T-helper 2 cell treated with Interferon-gamma antibody and Interleukin-4, amounts not matched to agents 5 μg/mL and 100 μg/mL, for 36 hours (primary cell): Measurements from ENCODE around the gene NFYB.
"Not testable (repeated sequence)": the region's sequence is repeated elsewhere in the genome, so short reads cannot be mapped to it uniquely, and the experiment has no call there.

ENCODE experiments used
- DNase-seq: peaks from one replicate; pipeline ENCODE4 v3.0.0; 2021; ENCODE audit warnings: low spot score
- H3K27ac Mint-ChIP-seq: one replicate; pipeline ENCODE4 v1.8.0; 2021; ENCODE audit warnings: mild to moderate bottlenecking, mixed read lengths
- H3K27me3 Mint-ChIP-seq: one replicate; pipeline ENCODE4 v1.8.0; 2021; ENCODE audit warnings: low read depth, mixed read lengths
- H3K36me3 Mint-ChIP-seq: one replicate; pipeline ENCODE4 v1.8.0; 2021; ENCODE audit warnings: low read depth, mixed read lengths
- H3K4me1 Mint-ChIP-seq: one replicate; pipeline ENCODE4 v1.8.0; 2021; ENCODE audit warnings: low read depth, mixed read lengths
- H3K4me3 Mint-ChIP-seq: one replicate; pipeline ENCODE4 v1.8.0; 2022; ENCODE audit warnings: mild to moderate bottlenecking, moderate library complexity, mixed read lengths
- H3K9me3 Mint-ChIP-seq: one replicate; pipeline ENCODE4 v1.8.0; 2021; ENCODE audit warnings: mixed read lengths

The NFYB gene

DNA sequence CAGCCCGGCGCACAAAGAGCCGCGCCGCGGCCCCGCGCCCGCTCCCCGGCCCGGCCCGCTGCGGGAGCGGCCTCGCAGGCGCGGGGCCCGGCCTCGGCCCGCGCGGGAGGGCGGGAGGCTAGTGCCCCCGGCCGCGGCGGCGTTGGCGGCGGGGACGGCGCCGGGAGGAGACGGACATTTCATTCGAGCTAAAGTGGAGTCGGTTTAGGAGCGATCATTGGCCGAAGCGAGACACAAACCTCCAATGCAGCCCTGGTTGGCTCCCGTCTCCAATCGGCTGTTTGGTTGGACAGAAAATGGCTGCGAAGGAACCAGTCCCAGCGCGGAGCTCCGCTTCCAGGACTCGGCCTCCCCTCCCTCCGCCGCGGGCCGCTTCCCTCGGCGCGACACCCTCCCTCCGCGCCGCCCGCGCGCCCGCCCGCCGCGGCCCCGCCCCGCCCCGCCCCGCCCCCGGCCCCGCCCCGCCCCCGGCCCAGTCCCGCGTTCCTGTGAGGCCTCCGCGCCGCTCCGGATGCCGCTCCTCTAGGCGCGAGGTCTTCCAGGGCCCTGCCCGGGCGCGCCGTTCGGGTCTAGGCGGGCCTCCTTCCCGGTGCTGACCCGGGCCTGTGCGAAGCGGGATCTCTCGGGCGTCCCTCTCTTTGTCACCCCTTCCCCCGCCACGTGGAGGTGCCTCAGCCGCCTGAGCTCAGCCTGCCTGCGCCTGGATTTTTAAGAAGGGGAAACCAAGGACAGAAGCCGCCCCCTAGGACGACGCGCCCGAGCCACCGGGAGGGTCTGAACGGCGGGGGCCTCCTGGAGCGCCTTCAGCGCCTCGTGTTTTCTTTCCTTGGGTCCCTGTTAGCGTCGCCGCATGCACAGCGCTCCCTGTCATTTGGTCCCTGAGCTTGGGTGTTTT lies at the start of gene NFYB:
TSS of gene NFYB (minus strand) at position 309 of the 895 bp plus-strand sequence. CDS start 2,757 bp downstream, outside the sequence.
- Mint-ChIP-seq H3K27me3 (peaks cover 18% of the 10 kb centered on the region), H3K9me3 (no peaks in the 10 kb centered on the region)

DNA sequence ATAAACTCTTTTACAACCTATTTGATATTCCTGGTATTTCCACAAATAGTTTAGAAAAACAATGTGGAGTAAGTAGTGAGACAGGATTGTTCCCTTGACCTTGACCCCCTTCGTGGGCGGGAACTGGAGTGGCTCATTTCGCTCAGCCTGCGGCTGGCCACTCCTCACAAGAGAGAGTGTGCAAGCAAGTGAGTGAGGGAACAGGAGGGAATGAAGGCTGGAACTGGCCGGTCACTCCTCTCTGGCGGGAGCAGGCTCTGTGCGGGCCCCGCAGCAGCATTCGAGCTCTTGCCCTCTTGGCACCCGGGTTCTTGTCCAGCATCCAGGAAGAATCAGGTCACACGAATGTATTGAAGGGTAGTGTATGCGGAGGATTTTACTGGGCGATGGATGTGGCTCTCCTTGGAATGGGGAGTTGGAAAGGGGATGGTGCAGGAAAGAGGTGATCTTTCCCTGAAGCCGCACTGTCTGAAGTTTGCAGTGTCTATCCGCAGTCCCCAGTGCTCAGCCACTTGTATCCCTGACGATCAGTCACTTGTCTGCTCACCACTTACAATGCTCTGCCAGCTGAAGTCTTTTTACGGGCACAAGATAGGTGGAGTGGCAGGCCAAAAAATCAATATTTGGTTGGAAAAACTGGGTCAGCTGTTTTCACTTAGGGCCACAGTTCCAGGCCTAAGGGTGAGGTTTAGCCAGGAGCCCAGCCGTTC lies 49.6 kb upstream of the NFYB start:
- H3K4me3 Mint-ChIP-seq = no peak overlapping the region
- H3K27ac Mint-ChIP-seq = no peak overlapping the region
- H3K27me3 Mint-ChIP-seq = no peaks in the 10 kb centered on the region
- no peaks in the 10 kb centered on the region for H3K9me3 Mint-ChIP-seq
- no peaks in the 10 kb centered on the region for H3K4me1 Mint-ChIP-seq
- no peak for DNase-seq
- H3K36me3 Mint-ChIP-seq = no peaks in the 10 kb centered on the region

More for the DNA sequence above, at the start of gene NFYB:
- peaks cover 11% of the 10 kb centered on the region for H3K4me1 Mint-ChIP-seq
- H3K27ac Mint-ChIP-seq = peak within 1 kb of the TSS; percentile 89
- H3K36me3 Mint-ChIP-seq = no peaks in the 10 kb centered on the region
- DNase-seq = peak; percentile 93
- peak within 1 kb of the TSS; percentile 93 for H3K4me3 Mint-ChIP-seq

DNA sequence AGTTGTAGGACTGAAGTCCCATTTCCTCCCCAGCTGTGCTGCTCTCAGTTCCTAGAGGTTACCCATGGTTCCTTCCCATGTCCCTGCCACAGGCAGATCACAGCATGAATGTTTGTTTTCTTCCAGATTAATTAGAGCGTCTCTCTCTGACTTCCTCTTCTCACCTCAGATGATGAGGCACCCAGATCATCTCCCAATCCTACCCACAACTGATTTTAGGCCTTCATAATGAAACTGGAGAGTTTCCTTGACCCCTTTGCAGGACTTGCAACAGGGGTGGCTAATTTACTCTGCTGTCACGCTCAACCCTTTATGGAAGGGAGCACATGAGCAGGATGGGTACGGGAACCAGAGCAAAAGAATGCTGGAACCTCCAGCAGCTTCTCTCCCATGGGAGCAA lies 45.4 kb upstream of the NFYB start:
- Mint-ChIP-seq H3K4me1 (no peaks in the 10 kb centered on the region), H3K36me3 (no peaks in the 10 kb centered on the region), H3K9me3 (no peaks in the 10 kb centered on the region), H3K4me3 (no peak overlapping the region), H3K27me3 (peaks cover 7% of the 10 kb centered on the region), H3K27ac (no peak overlapping the region)
- DNase-seq = no peak

DNA sequence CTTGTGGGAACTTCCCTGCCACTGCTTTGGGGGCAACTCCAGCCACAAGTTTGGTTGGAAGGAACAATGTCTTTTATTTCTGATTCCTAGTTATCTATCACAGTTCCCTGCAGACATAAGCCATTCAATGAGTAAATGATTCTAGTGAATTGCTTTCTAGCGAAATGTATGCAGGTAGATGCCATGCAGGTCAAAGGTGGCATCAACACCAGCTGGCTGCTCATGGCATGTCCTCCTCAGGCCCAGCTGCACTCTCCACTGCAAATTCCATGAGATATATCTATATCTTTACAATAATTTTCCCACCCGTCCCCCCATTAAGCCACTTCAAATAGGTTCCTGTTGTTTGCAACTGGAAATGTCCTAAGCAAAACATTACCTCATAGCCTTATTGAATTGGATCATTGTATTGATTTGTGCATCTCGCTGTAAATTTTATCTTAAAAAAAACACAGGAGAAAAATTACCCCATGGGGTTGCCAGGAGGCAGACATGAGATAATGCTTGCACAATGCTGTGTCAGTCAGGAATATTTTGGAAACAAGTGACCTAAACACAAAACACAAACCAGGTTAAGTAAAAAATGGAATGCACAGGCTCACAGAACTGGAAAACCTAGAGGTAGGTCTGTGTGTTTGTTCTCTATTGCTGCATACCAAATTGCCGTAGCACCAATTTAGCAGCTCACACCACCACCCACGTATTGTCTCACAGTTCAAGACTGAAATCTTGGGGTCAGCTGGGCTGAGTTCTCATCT lies 44.8 kb upstream of the NFYB start:
- H3K36me3 Mint-ChIP-seq = no peaks in the 10 kb centered on the region
- H3K27me3 Mint-ChIP-seq = peaks cover 7% of the 10 kb centered on the region
- no peak overlapping the region for H3K27ac Mint-ChIP-seq
- DNase-seq = no peak
- H3K4me3 Mint-ChIP-seq = no peak overlapping the region
- H3K4me1 Mint-ChIP-seq = peaks cover 5% of the 10 kb centered on the region
- no peaks in the 10 kb centered on the region for H3K9me3 Mint-ChIP-seq

DNA sequence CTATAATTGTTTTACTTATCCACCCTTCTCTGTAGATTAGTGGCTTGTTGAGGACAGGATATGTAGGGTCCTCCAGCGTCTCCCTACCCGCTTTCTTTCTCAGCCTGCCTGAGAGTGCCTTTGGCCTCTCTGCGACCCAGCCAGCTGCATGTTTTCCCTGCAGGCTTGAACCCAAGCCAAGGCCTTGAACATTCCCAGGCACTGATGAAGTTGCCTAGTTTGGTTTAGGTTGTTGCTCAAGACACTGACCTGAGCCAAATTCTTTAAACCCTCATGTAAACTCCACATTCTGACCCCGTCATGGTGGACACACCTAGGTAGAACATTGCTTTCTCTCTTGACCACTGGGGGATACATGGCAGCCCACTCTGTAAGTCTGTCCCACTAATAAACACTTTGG lies 44.1 kb upstream of the NFYB start:
- no peaks in the 10 kb centered on the region for H3K9me3 Mint-ChIP-seq
- H3K36me3 Mint-ChIP-seq = no peaks in the 10 kb centered on the region
- H3K27me3 Mint-ChIP-seq = peaks cover 7% of the 10 kb centered on the region
- H3K4me1 Mint-ChIP-seq = peaks cover 12% of the 10 kb centered on the region
- H3K27ac Mint-ChIP-seq = no peak overlapping the region
- no peak for DNase-seq
- H3K4me3 Mint-ChIP-seq = no peak overlapping the region

DNA sequence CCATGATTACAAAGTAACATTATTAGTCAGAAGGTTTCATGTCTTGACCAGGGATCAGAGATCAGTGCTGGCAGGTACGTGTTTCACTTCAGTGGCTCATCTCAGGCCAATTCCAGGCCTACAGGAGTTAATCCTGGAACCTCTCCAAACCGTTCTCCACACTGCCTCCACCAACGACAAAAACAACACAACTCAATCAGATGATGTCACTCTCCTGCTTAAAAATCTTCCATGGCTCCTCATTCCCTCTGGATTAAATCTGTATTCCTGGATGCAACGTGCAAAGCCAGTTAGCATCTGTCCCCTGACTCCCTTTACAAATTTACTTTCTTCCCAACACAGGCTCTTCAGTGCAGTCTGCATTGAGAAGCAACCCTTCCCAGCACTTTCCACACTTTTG lies 43.3 kb upstream of the NFYB start:
- Mint-ChIP-seq H3K36me3 (no peaks in the 10 kb centered on the region), H3K9me3 (no peaks in the 10 kb centered on the region), H3K4me1 (peaks cover 12% of the 10 kb centered on the region), H3K27ac (no peak overlapping the region), H3K4me3 (no peak overlapping the region), H3K27me3 (peaks cover 7% of the 10 kb centered on the region)
- DNase-seq = no peak

DNA sequence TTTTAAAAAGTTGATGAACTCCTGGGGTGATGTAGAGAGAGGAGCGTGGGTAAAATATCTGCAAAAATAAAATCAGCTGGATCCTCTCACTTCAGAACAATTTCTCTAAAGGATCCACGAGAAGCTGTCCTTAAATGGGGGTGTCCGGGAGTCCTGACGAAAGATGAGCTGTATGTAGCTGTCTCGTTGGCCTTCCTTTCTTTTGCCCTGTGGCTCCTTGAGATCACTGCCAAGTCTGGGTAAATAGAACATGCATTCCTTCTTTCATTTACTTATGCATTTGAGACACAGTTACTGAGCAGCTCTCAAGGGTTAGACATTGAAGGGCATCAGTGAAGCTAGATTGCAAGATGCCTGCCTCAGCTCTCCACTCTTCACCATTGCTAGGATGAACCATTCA lies 42.4 kb upstream of the NFYB start:
- H3K4me3 Mint-ChIP-seq = no peak overlapping the region
- DNase-seq = no peak
- no peaks in the 10 kb centered on the region for H3K9me3 Mint-ChIP-seq
- H3K4me1 Mint-ChIP-seq = peaks cover 12% of the 10 kb centered on the region
- H3K36me3 Mint-ChIP-seq = no peaks in the 10 kb centered on the region
- no peak overlapping the region for H3K27ac Mint-ChIP-seq
- H3K27me3 Mint-ChIP-seq = peaks cover 7% of the 10 kb centered on the region

DNA sequence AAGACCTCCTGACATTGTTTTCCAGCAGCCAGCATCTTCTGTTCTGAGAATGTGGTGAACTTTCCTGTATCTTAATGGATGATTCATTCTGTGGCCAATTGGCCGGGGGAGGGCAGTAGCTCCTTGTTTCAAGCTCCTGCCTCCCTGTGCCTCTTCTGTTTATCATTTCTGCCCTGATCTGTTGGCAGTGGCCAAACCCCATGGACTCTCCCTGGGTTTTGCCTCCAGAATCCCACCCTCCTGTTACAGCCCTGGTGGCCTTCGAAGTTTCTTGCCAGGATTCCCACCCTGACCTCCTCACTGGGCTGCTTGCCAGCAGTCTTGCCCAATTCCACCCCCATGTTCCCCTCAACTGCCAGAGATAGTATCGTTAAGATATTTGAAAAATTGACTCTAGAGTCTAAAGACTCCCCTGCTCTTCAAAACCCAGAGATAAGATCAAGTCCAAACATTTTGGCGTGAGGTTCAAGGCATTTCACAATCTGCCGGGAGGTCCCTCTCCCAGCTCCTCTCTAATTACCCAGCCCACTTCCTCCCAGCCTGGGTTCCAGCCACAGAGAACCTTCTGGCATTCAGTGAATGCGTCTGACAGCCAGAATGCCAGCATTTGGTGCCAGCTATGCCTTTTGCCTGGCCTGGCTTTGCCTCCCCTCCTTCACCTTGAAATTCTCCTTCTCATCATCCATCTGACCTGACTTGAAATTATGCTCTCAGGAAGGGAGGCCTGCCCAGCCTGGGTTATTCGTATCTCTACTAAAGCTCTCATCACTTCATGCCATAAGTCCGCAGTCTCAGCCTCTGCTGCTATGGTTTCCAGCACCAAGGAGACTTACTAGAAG lies 39.9 kb upstream of the NFYB start:
- H3K27ac Mint-ChIP-seq = no peak overlapping the region
- no peaks in the 10 kb centered on the region for H3K36me3 Mint-ChIP-seq
- peaks cover 12% of the 10 kb centered on the region for H3K4me1 Mint-ChIP-seq
- peak; percentile 27 for DNase-seq
- no peaks in the 10 kb centered on the region for H3K9me3 Mint-ChIP-seq
- no peak overlapping the region for H3K4me3 Mint-ChIP-seq
- H3K27me3 Mint-ChIP-seq = peaks cover 7% of the 10 kb centered on the region

DNA sequence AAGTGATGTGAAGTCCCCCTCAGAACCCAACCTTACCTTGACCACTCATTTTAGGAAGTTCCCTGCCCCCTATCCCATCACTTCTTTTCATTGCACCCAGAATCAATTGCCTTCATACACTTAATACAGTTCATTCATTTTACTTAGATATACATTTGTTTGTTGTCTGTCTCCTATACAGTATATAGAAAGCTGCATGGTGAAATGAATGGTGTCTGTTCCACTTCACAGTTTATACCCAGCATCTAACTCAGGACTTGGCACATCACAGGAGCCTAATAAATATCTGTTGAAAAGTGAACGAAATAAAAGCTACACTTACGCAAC lies 39.3 kb upstream of the NFYB start:
- H3K9me3 Mint-ChIP-seq = no peaks in the 10 kb centered on the region

DNA sequence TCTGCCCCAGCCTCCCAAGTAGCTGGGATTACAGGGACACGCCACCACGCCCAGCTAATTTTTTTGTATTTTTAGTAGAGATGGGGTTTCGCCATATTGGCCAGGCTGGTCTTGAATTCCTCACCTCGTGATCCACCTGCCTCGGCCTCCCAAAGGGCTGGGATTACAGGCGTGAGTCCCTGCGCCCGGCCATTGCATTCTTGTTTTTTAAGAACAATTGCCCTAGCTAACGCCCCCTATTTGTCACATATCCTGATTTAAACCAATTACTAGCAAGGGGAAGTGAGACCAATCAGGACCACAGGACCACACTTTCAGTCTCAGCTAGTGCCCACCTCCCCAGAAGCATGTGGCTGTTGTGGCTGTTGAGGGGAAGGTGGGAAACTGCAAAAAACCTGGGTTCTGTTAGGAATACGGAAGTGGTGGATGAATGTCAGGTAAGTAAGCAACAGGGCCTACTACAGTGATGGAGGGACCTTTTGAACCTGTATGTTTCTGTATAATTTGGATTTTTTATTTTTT lies 37.8 kb upstream of the NFYB start:
- Mint-ChIP-seq H3K27ac (no peak overlapping the region), H3K27me3 (peaks cover 7% of the 10 kb centered on the region), H3K36me3 (no peaks in the 10 kb centered on the region), H3K4me3 (no peak overlapping the region), H3K9me3 (no peaks in the 10 kb centered on the region), H3K4me1 (peaks cover 12% of the 10 kb centered on the region)
- no peak for DNase-seq

More for the DNA sequence above, 39.3 kb upstream of the NFYB start:
- Mint-ChIP-seq H3K27ac (no peak overlapping the region), H3K27me3 (peaks cover 7% of the 10 kb centered on the region), H3K4me1 (peaks cover 12% of the 10 kb centered on the region), H3K4me3 (no peak overlapping the region), H3K36me3 (no peaks in the 10 kb centered on the region)
- DNase-seq = no peak

DNA sequence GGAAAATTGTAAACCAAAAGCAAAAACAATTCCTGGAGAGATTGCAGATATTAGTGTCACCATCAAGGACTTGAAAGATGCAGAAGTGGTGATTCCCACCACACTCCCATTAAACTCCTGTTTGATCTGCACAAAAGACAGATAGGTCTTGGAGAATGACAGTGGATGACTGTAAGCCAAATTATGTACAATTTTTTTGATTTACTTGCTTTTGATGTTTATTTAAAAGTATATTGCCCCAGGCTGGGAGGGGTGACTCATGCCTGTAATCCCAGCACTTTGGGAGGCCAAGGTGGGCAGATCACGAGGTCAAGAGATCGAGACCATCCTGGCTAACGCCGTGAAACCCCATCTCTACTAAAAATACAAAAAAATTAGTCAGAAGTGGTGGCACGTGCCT lies 35.8 kb upstream of the NFYB start:
- H3K4me1 Mint-ChIP-seq = peaks cover 12% of the 10 kb centered on the region
- not testable (repeated sequence) for H3K36me3 Mint-ChIP-seq

DNA sequence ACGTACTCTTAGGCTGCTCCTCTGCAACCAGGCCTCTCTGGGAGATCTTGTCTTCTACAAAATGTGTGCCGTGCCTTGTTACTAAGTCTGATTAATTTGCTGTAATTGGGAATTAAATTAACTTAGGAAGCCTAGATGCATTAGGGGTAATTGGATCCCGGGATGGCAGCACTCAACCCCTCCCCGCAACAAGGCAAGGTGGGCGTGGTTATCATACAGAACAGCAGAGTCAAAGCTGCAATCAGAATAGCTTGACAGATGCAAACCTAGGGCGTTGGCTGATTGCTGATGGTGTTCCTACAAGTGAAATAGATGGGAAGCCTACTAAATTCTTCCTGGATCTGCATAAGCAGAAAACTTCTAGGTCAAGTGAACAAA lies 34.5 kb upstream of the NFYB start:
- Mint-ChIP-seq H3K4me3 (no peak overlapping the region), H3K36me3 (no peaks in the 10 kb centered on the region), H3K4me1 (peaks cover 5% of the 10 kb centered on the region), H3K27ac (no peak overlapping the region), H3K9me3 (no peaks in the 10 kb centered on the region), H3K27me3 (no peaks in the 10 kb centered on the region)
- no peak for DNase-seq

More for the DNA sequence above, 35.8 kb upstream of the NFYB start:
- H3K9me3 Mint-ChIP-seq, H3K27ac Mint-ChIP-seq, DNase-seq, H3K4me3 Mint-ChIP-seq, H3K27me3 Mint-ChIP-seq: not testable (repeated sequence)
